Neural progenitor cell (in vitro differentiated cells): ENCODE results near the gene GMDS. TPM values are rescaled to one million over a fixed set of nuclear protein-coding genes. Genes with fewer than 3 reads are reported as not detected.

Experiments
- DNase-seq: peaks from one replicate; pipeline ENCODE4 v3.0.0-alpha.2; 2016; ENCODE audit warnings: low spot score
- H2AFZ ChIP-seq: fragments of 200-600 bp; sonication (generic); replicated peaks from 2 replicates; pipeline ENCODE4 v1.6.1; 2016; ENCODE audit warnings: antibody characterized with exemption
- H3F3A ChIP-seq: fragments of 200-600 bp; sonication (generic); 2 replicates; pipeline ENCODE4 v1.6.1; 2016; ENCODE audit warnings: antibody characterized with exemption, low read depth
- H3K27ac ChIP-seq: fragments of 200-600 bp; sonication (generic); 2 replicates; pipeline ENCODE4 v1.5.1; 2016; ENCODE audit warnings: mild to moderate bottlenecking
- H3K27me3 ChIP-seq: fragments of 200-600 bp; sonication (generic); 2 replicates; pipeline ENCODE4 v1.6.1; 2016; ENCODE audit warnings: mild to moderate bottlenecking, moderate library complexity
- H3K36me3 ChIP-seq: fragments of 200-600 bp; sonication (generic); 2 replicates; pipeline ENCODE4 v1.5.1; 2016
- H3K4me1 ChIP-seq: fragments of 200-600 bp; sonication (generic); 2 replicates; pipeline ENCODE4 v1.6.1; 2016; ENCODE audit warnings: mixed run types
- H3K4me2 ChIP-seq: fragments of 200-600 bp; sonication (generic); 2 replicates; pipeline ENCODE4 v1.6.1; 2016
- H3K4me3 ChIP-seq: fragments of 200-600 bp; sonication (generic); 2 replicates; pipeline ENCODE4 v1.5.1; 2016
- H3K79me2 ChIP-seq: fragments of 200-600 bp; sonication (generic); 2 replicates; pipeline ENCODE4 v1.6.1; 2016; ENCODE audit warnings: low read depth
- H3K9ac ChIP-seq: fragments of 200-600 bp; sonication (generic); 2 replicates; pipeline ENCODE4 v1.6.1; 2016
- H3K9me3 ChIP-seq: fragments of 200-600 bp; sonication (generic); 2 replicates; pipeline ENCODE4 v1.5.1; 2016; ENCODE audit warnings: low read depth
- H4K20me1 ChIP-seq: fragments of 200-600 bp; sonication (generic); 2 replicates; pipeline ENCODE4 v1.6.1; 2016; ENCODE audit warnings: low read depth
- H3K27ac Mint-ChIP-seq: 3 replicates; pipeline ENCODE4 v1.8.0; 2021; ENCODE audit warnings: mixed read lengths
- H3K27me3 Mint-ChIP-seq: 2 replicates; pipeline ENCODE4 v1.8.0; 2022; ENCODE audit warnings: low read depth, mild to moderate bottlenecking, inconsistent platforms, moderate library complexity, mixed read lengths; ENCODE audit not compliant: insufficient read depth
- H3K36me3 Mint-ChIP-seq: 3 replicates; pipeline ENCODE4 v1.8.0; 2021; ENCODE audit warnings: mixed read lengths
- H3K4me1 Mint-ChIP-seq: 3 replicates; pipeline ENCODE4 v1.8.0; 2021; ENCODE audit warnings: mixed read lengths
- H3K4me3 Mint-ChIP-seq: 3 replicates; pipeline ENCODE4 v1.8.0; 2021; ENCODE audit warnings: mild to moderate bottlenecking, moderate library complexity, mixed read lengths
- H3K9me3 Mint-ChIP-seq: 3 replicates; pipeline ENCODE4 v1.8.0; 2020; ENCODE audit warnings: mixed read lengths
- EZH2 ChIP-seq: fragments of 200-600 bp; sonication (generic); IDR thresholded peaks from 2 replicates; pipeline ENCODE4 v1.6.1; 2017; ENCODE audit warnings: antibody characterized with exemption, mild to moderate bottlenecking, moderate library complexity
- EZH2phosphoT487 ChIP-seq: fragments of 200-600 bp; sonication (generic); IDR thresholded peaks from 2 replicates; pipeline ENCODE4 v1.6.1; 2017; ENCODE audit warnings: antibody characterized with exemption
- total RNA-seq: library from RNA; depleted of rRNA; stranded (reverse); fragments of >200 nt; gene quantifications from 2 replicates; pipeline ENCODE4 v1.2.3, GENCODE V29; 2015; ENCODE audit warnings: low replicate concordance
- TF ChIP-seq, protein P1 (sequence below): fragments of 200-600 bp; sonication (generic); IDR thresholded peaks from 2 replicates; pipeline ENCODE4 v1.5.1; 2017; ENCODE audit warnings: antibody characterized with exemption, mild to moderate bottlenecking

The GMDS gene
- total RNA-seq, 1 donor from 2014 or later: 22.6 TPM

GRCh38 chr6:1867197-1867596 lies 378.2 kb downstream of the GMDS start:
- no peaks in the 10 kb centered on the region for H3K9me3 ChIP-seq
- no peaks in the 10 kb centered on the region for H3K79me2 ChIP-seq
- H3K27ac ChIP-seq: no peak overlapping the region
- H3F3A ChIP-seq: peaks cover 12% of the 10 kb centered on the region
- no peak overlapping the region for H2AFZ ChIP-seq
- Mint-ChIP-seq H3K36me3 (no peaks in the 10 kb centered on the region), H3K4me1 (peaks cover 40% of the 10 kb centered on the region), H3K9me3 (no peaks in the 10 kb centered on the region), H3K4me3 (no peak overlapping the region), H3K27ac (no peak overlapping the region), H3K27me3 (peaks cover 2% of the 10 kb centered on the region)
- H3K27me3 ChIP-seq: no peaks in the 10 kb centered on the region
- no peak overlapping the region for H3K4me3 ChIP-seq
- no peak for DNase-seq
- H3K4me2 ChIP-seq: no peak overlapping the region
- H3K9ac ChIP-seq: no peak overlapping the region
- no peaks in the 10 kb centered on the region for H3K36me3 ChIP-seq
- peaks cover 7% of the 10 kb centered on the region for H4K20me1 ChIP-seq
- no peak for TF ChIP-seq EZH2
- peaks cover 32% of the 10 kb centered on the region for H3K4me1 ChIP-seq

DNA sequence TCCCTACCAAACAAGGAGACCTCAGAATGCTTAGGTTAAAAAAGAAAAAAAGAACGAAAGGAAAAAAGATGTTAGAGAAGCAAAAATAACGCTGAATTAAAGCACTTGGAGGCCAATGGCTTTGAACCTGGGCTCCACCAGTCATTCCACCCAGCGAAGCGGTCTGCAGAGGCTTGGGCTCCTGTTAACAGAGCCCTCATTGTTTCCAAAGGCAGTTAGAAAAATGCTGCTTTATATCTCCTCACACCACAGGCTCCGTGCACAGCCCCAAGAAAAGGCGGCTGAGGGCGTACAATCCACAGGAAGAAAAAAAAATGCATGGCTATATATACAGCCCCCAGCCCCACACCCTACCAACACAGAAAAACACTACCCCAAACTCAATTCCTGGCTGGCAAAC lies 379.8 kb downstream of the GMDS start:
- no peak overlapping the region for H3K4me2 ChIP-seq
- H3K9me3 ChIP-seq: no peaks in the 10 kb centered on the region
- H3K4me1 ChIP-seq: peaks cover 17% of the 10 kb centered on the region
- H3K36me3 Mint-ChIP-seq: no peaks in the 10 kb centered on the region
- H3K4me3 ChIP-seq: no peak overlapping the region
- no peaks in the 10 kb centered on the region for H4K20me1 ChIP-seq
- TF ChIP-seq EZH2 (no peak), EZH2phosphoT487 (no peak)
- TF ChIP-seq, protein P1, sequence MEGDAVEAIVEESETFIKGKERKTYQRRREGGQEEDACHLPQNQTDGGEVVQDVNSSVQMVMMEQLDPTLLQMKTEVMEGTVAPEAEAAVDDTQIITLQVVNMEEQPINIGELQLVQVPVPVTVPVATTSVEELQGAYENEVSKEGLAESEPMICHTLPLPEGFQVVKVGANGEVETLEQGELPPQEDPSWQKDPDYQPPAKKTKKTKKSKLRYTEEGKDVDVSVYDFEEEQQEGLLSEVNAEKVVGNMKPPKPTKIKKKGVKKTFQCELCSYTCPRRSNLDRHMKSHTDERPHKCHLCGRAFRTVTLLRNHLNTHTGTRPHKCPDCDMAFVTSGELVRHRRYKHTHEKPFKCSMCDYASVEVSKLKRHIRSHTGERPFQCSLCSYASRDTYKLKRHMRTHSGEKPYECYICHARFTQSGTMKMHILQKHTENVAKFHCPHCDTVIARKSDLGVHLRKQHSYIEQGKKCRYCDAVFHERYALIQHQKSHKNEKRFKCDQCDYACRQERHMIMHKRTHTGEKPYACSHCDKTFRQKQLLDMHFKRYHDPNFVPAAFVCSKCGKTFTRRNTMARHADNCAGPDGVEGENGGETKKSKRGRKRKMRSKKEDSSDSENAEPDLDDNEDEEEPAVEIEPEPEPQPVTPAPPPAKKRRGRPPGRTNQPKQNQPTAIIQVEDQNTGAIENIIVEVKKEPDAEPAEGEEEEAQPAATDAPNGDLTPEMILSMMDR: no peak
- DNase-seq: no peak
- H2AFZ ChIP-seq: no peak overlapping the region
- H3K9me3 Mint-ChIP-seq: no peaks in the 10 kb centered on the region
- H3K27me3 Mint-ChIP-seq: peaks cover 2% of the 10 kb centered on the region
- H3K9ac ChIP-seq: no peak overlapping the region
- no peaks in the 10 kb centered on the region for H3K79me2 ChIP-seq
- no peak overlapping the region for H3K27ac Mint-ChIP-seq
- H3F3A ChIP-seq: peaks cover 8% of the 10 kb centered on the region
- peaks cover 28% of the 10 kb centered on the region for H3K4me1 Mint-ChIP-seq
- no peak overlapping the region for H3K4me3 Mint-ChIP-seq
- no peaks in the 10 kb centered on the region for H3K36me3 ChIP-seq
- no peak overlapping the region for H3K27ac ChIP-seq
- H3K27me3 ChIP-seq: no peaks in the 10 kb centered on the region

- TF ChIP-seq EZH2 (no peak), EZH2phosphoT487 (no peak)
- TF ChIP-seq, protein P1: no peak
- H3K9me3 Mint-ChIP-seq: no peaks in the 10 kb centered on the region
- Histone ChIP-seq H3K9me3 (no peaks in the 10 kb centered on the region), H3K27me3 (no peaks in the 10 kb centered on the region), H3K27ac (no peak overlapping the region), H4K20me1 (no peaks in the 10 kb centered on the region), H3K9ac (no peak overlapping the region), H3K36me3 (no peaks in the 10 kb centered on the region), H3K79me2 (no peaks in the 10 kb centered on the region), H3K4me3 (no peak overlapping the region), H3K4me2 (no peak overlapping the region), H2AFZ (no peak overlapping the region), H3F3A (no peaks in the 10 kb centered on the region), H3K4me1 (peaks cover 14% of the 10 kb centered on the region)
- peak; percentile 55 for DNase-seq
- peak overlapping the region; percentile 75 for H3K27ac Mint-ChIP-seq
- no peaks in the 10 kb centered on the region for H3K36me3 Mint-ChIP-seq
- peaks cover 2% of the 10 kb centered on the region for H3K27me3 Mint-ChIP-seq
- H3K4me3 Mint-ChIP-seq: peak overlapping the region; percentile 30
- peaks cover 21% of the 10 kb centered on the region for H3K4me1 Mint-ChIP-seq
These were observed 380.9 kb downstream of the GMDS start for GRCh38 chr6:1864496-1864895.

DNA sequence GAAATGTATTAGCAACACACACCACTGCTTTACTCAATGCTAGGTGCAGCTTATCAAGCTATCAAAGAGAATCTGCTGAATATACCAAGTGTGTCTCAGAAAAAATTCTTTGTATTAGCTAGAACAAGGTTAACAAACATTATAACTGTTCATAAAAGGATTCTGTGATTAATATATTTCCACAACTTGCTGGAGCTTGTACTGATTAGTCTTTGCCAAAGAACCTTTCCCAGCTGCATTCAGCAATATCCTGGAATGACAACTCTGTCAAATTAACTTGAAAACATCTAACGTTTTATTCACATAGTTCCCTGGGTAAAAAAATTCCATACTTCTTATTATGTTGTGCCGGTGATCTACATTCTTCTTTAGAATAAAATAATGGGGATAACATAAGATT lies 383.0 kb downstream of the GMDS start:
- no peaks in the 10 kb centered on the region for H3K9me3 Mint-ChIP-seq
- H3K27ac Mint-ChIP-seq: no peak overlapping the region
- Histone ChIP-seq H3K79me2 (no peaks in the 10 kb centered on the region), H3K4me1 (peaks cover 14% of the 10 kb centered on the region), H3K36me3 (no peaks in the 10 kb centered on the region), H3K9me3 (no peaks in the 10 kb centered on the region), H3K9ac (no peak overlapping the region), H3K27ac (no peak overlapping the region), H3F3A (no peaks in the 10 kb centered on the region), H3K4me2 (no peak overlapping the region), H4K20me1 (no peaks in the 10 kb centered on the region), H3K27me3 (no peaks in the 10 kb centered on the region), H2AFZ (no peak overlapping the region), H3K4me3 (no peak overlapping the region)
- TF ChIP-seq, protein P1: no peak
- no peak for TF ChIP-seq EZH2phosphoT487
- no peak for TF ChIP-seq EZH2
- H3K4me1 Mint-ChIP-seq: peaks cover 21% of the 10 kb centered on the region
- H3K36me3 Mint-ChIP-seq: no peaks in the 10 kb centered on the region
- no peak overlapping the region for H3K4me3 Mint-ChIP-seq
- H3K27me3 Mint-ChIP-seq: no peaks in the 10 kb centered on the region
- no peak for DNase-seq
